Inferior parietal cortex (tissue), 1 donor: ENCODE data around the gene CAMKK2.
"Not testable (repeated sequence)": the region's sequence is repeated elsewhere in the genome, so short reads cannot be mapped to it uniquely, and the experiment has no call there.

ENCODE experiments used
- DNase-seq: peaks from one replicate; pipeline ENCODE4 v3.0.0-alpha.2; 2016; ENCODE audit errors: extremely low spot score

Gene CAMKK2

GRCh38 chr12:121246893-121247557 lies 49.5 kb downstream of the CAMKK2 start:
- no peak for DNase-seq

- DNase-seq, result no peak
Measured at GRCh38 chr12:121245951-121246350, 50.6 kb downstream of the CAMKK2 start.

GRCh38 chr12:121245031-121245430 lies 51.5 kb downstream of the CAMKK2 start:
- DNase-seq, result no peak

GRCh38 chr12:121241156-121241970 lies 55.1 kb downstream of the CAMKK2 start:
- DNase-seq, result no peak

GRCh38 chr12:121240484-121241101 lies 55.9 kb downstream of the CAMKK2 start:
- DNase-seq, result no peak

GRCh38 chr12:121240062-121240420 lies 56.5 kb downstream of the CAMKK2 start:
- DNase-seq, result no peak

- DNase-seq, result no peak
Measured at GRCh38 chr12:121239351-121240061, 57.0 kb downstream of the CAMKK2 start.

- DNase-seq, result no peak
Measured at GRCh38 chr12:121238604-121239350, 57.7 kb downstream of the CAMKK2 start.

GRCh38 chr12:121238086-121238485 lies 58.4 kb downstream of the CAMKK2 start:
- DNase-seq, result no peak

- DNase-seq, result no peak
Measured at GRCh38 chr12:121237415-121237814, 59.1 kb downstream of the CAMKK2 start.

GRCh38 chr12:121236776-121237175 lies 59.7 kb downstream of the CAMKK2 start:
- DNase-seq, result no peak

GRCh38 chr12:121233628-121234020 lies 62.9 kb downstream of the CAMKK2 start:
- no peak for DNase-seq

GRCh38 chr12:121232977-121233627 lies 63.4 kb downstream of the CAMKK2 start:
- no peak for DNase-seq

- DNase-seq, result no peak
Measured at GRCh38 chr12:121232163-121232562, 64.3 kb downstream of the CAMKK2 start.

GRCh38 chr12:121230538-121230907 lies 66.0 kb downstream of the CAMKK2 start:
- no peak for DNase-seq

GRCh38 chr12:121229826-121230537 lies 66.5 kb downstream of the CAMKK2 start:
- peak; percentile 84 for DNase-seq

GRCh38 chr12:121228919-121229665 lies 67.4 kb downstream of the CAMKK2 start:
- no peak for DNase-seq

- DNase-seq, result no peak
Measured at GRCh38 chr12:121227294-121227693, 69.2 kb downstream of the CAMKK2 start.

GRCh38 chr12:121226871-121227270 lies 69.6 kb downstream of the CAMKK2 start:
- DNase-seq, result not testable (repeated sequence)

- DNase-seq, result no peak
Measured at GRCh38 chr12:121226399-121226798, 70.1 kb downstream of the CAMKK2 start.
